ENCODE measurements around the gene HNRNPH2.

The HNRNPH2 gene

GRCh38 chrX:101398694-101399093, 9.3 kb upstream of the HNRNPH2 start:
- DNase-seq: no peak

- no peak for DNase-seq
These were observed 8.2 kb upstream of the HNRNPH2 start for GRCh38 chrX:101399825-101400224.

GRCh38 chrX:101407167-101407747, 765 bp upstream of the HNRNPH2 start:
- no peak for DNase-seq

- no peak for DNase-seq
These were observed 465 bp downstream of the HNRNPH2 start for GRCh38 chrX:101408532-101408841.

GRCh38 chrX:101409043-101409442, 1.0 kb downstream of the HNRNPH2 start:
- DNase-seq: no peak

GRCh38 chrX:101410461-101410860, 2.4 kb downstream of the HNRNPH2 start:
- DNase-seq: no peak

GRCh38 chrX:101411984-101412383, 4.0 kb downstream of the HNRNPH2 start:
- no peak for DNase-seq

- DNase-seq: peak; percentile 14
These were observed 7.4 kb downstream of the HNRNPH2 start for GRCh38 chrX:101415180-101416145.

- no peak for DNase-seq
These were observed 8.7 kb downstream of the HNRNPH2 start for GRCh38 chrX:101416691-101417090.

- DNase-seq: no peak
These were observed 9.2 kb downstream of the HNRNPH2 start for GRCh38 chrX:101417190-101417589.

- peak; percentile 2 for DNase-seq
These were observed 10.2 kb downstream of the HNRNPH2 start for GRCh38 chrX:101417981-101418841.

GRCh38 chrX:101419489-101419888, 11.5 kb downstream of the HNRNPH2 start:
- DNase-seq: no peak

- no peak for DNase-seq
These were observed 19.9 kb downstream of the HNRNPH2 start for GRCh38 chrX:101427954-101428353.

GRCh38 chrX:101429934-101430333, 21.9 kb downstream of the HNRNPH2 start:
- no peak for DNase-seq

GRCh38 chrX:101430457-101431078, 22.5 kb downstream of the HNRNPH2 start:
- no peak for DNase-seq

GRCh38 chrX:101442085-101442484, 34.1 kb downstream of the HNRNPH2 start:
- DNase-seq: no peak

GRCh38 chrX:101449279-101449678, 41.3 kb downstream of the HNRNPH2 start:
- no peak for DNase-seq

GRCh38 chrX:101450085-101450484, 42.1 kb downstream of the HNRNPH2 start:
- DNase-seq: no peak

- DNase-seq: no peak
These were observed 42.9 kb downstream of the HNRNPH2 start for GRCh38 chrX:101450961-101451360.

- no peak for DNase-seq
These were observed 44.0 kb downstream of the HNRNPH2 start for GRCh38 chrX:101452056-101452455.

- DNase-seq: no peak
These were observed 52.6 kb downstream of the HNRNPH2 start for GRCh38 chrX:101460669-101461068.

GRCh38 chrX:101462892-101463291, 54.9 kb downstream of the HNRNPH2 start:
- DNase-seq: peak; percentile 45

All from NCI-H2029 treated with DMSO at 0.1 percent for 48 hours (cell line).